SK-N-SH (cell line): ENCODE measurements around the gene ACBD6. TPM values are rescaled to one million over a fixed set of nuclear protein-coding genes. Genes with fewer than 3 reads are reported as not detected.

Experiments
- CTCF ChIA-PET: fragments of 300-600, 350-600 bp; formaldehyde crosslinking; extraction: SDS; loops from one replicate; lab custom pipeline; 2021; lab: Yijun Ruan, JAX
- POLR2A ChIA-PET: fragments of 350-600 bp; sonication (Branson Sonifier 250); formaldehyde crosslinking; extraction: SDS; loops from one replicate; lab custom pipeline; 2020; ENCODE audit warnings: antibody characterized with exemption, inconsistent platforms; lab: Yijun Ruan, JAX
- DNase-seq: peaks from one replicate; pipeline ENCODE4 v3.0.0; 2012
- H2AFZ ChIP-seq: fragments of 200-600 bp; sonication (generic); 2 replicates; pipeline ENCODE4 v1.8.1; 2016; ENCODE audit warnings: antibody characterized with exemption, mild to moderate bottlenecking, low read depth
- H3F3A ChIP-seq: fragments of 200-600 bp; sonication (generic); replicated peaks from 2 replicates; pipeline ENCODE3; 2016; ENCODE audit warnings: antibody characterized with exemption, mild to moderate bottlenecking; ENCODE audit not compliant: insufficient read depth
- H3K27ac ChIP-seq, 2 experiments: fragments of 200-500 bp in 1 of 2; fragments of 200-600 bp in 1 of 2; sonication (Bioruptor generic) in 1 of 2; sonication (generic), shearing (Covaris generic) in 1 of 2; 2 replicates each; pipeline versions ENCODE4 v1.5.1 to v1.6.1; 2014 to 2016; ENCODE audit warnings: low read depth in 2 of 2, inconsistent platforms in 1 of 2, low read length in 1 of 2, mild to moderate bottlenecking in 1 of 2, mixed read lengths in 1 of 2
- H3K27me3 ChIP-seq: fragments of 200-600 bp; sonication (generic), shearing (Covaris generic); 2 replicates; pipeline ENCODE4 v1.6.1; 2016; ENCODE audit warnings: mixed run types; ENCODE audit not compliant: insufficient read depth
- H3K36me3 ChIP-seq, 2 experiments: fragments of 200-500 bp in 1 of 2; fragments of 200-600 bp in 1 of 2; sonication (Bioruptor generic) in 1 of 2; sonication (generic) in 1 of 2; replicated peaks in 1 of 2; 2 replicates each; pipeline versions ENCODE3 to v1.5.1; 2014 to 2016; ENCODE audit warnings: low read length in 1 of 2, mild to moderate bottlenecking in 1 of 2; ENCODE audit not compliant: insufficient read depth in 2 of 2, control insufficient read depth in 1 of 2
- H3K4me1 ChIP-seq, 2 experiments: fragments of 200-500 bp in 1 of 2; fragments of 200-600 bp in 1 of 2; sonication (Bioruptor generic) in 1 of 2; sonication (generic), shearing (Covaris generic) in 1 of 2; 2 replicates each; pipeline versions ENCODE4 v1.5.1 to v1.6.1; 2014 to 2016; ENCODE audit warnings: low read depth in 1 of 2, low read length in 1 of 2, mixed run types in 1 of 2; ENCODE audit not compliant: insufficient read depth in 2 of 2, control insufficient read depth in 1 of 2
- H3K4me2 ChIP-seq: fragments of 200-600 bp; sonication (generic), shearing (Covaris generic); 2 replicates; pipeline ENCODE4 v1.6.1; 2017; ENCODE audit warnings: mixed run types
- H3K4me3 ChIP-seq, 2 experiments: fragments of 200-500 bp in 1 of 2; fragments of 200-600 bp in 1 of 2; sonication (Bioruptor generic) in 1 of 2; sonication (generic), shearing (Covaris generic) in 1 of 2; 2 replicates each; pipeline versions ENCODE4 v1.5.1 to v1.8.1; 2014 to 2016; ENCODE audit warnings: low read depth in 2 of 2, inconsistent platforms in 1 of 2, low read length in 1 of 2, mild to moderate bottlenecking in 1 of 2, mixed read lengths in 1 of 2, moderate library complexity in 1 of 2
- H3K79me2 ChIP-seq: fragments of 200-600 bp; sonication (generic); 2 replicates; pipeline ENCODE4 v1.8.1; 2017; ENCODE audit warnings: mild to moderate bottlenecking; ENCODE audit not compliant: insufficient read depth
- H3K9ac ChIP-seq: fragments of 200-600 bp; sonication (generic); 2 replicates; pipeline ENCODE4 v1.6.1; 2017; ENCODE audit warnings: mixed run types
- H3K9me2 ChIP-seq: fragments of 200-600 bp; sonication (generic); 2 replicates; pipeline ENCODE4 v1.6.1; 2017; ENCODE audit warnings: mixed run types
- H3K9me3 ChIP-seq: fragments of 200-600 bp; sonication (generic); 2 replicates; pipeline ENCODE4 v1.6.1; 2017; ENCODE audit warnings: mixed run types, mild to moderate bottlenecking, moderate library complexity
- H4K20me1 ChIP-seq: fragments of 200-600 bp; sonication (generic); 2 replicates; pipeline ENCODE4 v1.6.1; 2017; ENCODE audit warnings: mild to moderate bottlenecking, mixed run types; ENCODE audit not compliant: insufficient read depth
- CHD2 ChIP-seq: fragments of 150-350 bp; IDR thresholded peaks from 2 replicates; pipeline ENCODE4 v1.6.1; 2018; ENCODE audit warnings: low read length; ENCODE audit not compliant: partially characterized antibody
- EZH2phosphoT487 ChIP-seq: fragments of 200-600 bp; sonication (generic); IDR thresholded peaks from 2 replicates; pipeline ENCODE4 v1.6.1; 2017; ENCODE audit warnings: low read depth, mixed run types, mild to moderate bottlenecking, antibody characterized with exemption, moderate library complexity, borderline replicate concordance
- FOXM1 ChIP-seq: IDR thresholded peaks from 2 replicates; pipeline ENCODE4 v1.4.0; 2012; ENCODE audit warnings: low read depth, mild to moderate bottlenecking
- GABPA ChIP-seq: IDR thresholded peaks from 2 replicates; pipeline ENCODE4 v1.4.0; 2012; ENCODE audit warnings: low read depth, mild to moderate bottlenecking
- GATA2 ChIP-seq: sonication (generic); formaldehyde crosslinking; IDR thresholded peaks from 2 replicates; pipeline ENCODE4 v1.5.0; 2020; ENCODE audit warnings: mild to moderate bottlenecking, missing genetic modification reagents
- JUND ChIP-seq: IDR thresholded peaks from 2 replicates; pipeline ENCODE4 v1.4.0; 2012
- MXI1 ChIP-seq: IDR thresholded peaks from 2 replicates; pipeline ENCODE4 v1.6.1; 2012; ENCODE audit warnings: mild to moderate bottlenecking, low read depth, low read length, improper control_type of control experiment
- NRF1 ChIP-seq: IDR thresholded peaks from 2 replicates; pipeline ENCODE4 v1.6.1; 2012; ENCODE audit warnings: low read depth, mild to moderate bottlenecking, low read length
- RAD21 ChIP-seq: IDR thresholded peaks from 2 replicates; pipeline ENCODE4 v1.6.1; 2012; ENCODE audit warnings: mild to moderate bottlenecking, low read length
- RXRA ChIP-seq: IDR thresholded peaks from 2 replicates; pipeline ENCODE4 v1.4.0; 2012; ENCODE audit warnings: low read depth, mild to moderate bottlenecking, borderline replicate concordance
- SIN3A ChIP-seq: IDR thresholded peaks from 2 replicates; pipeline ENCODE4 v1.6.1; 2012; ENCODE audit warnings: low read depth, mild to moderate bottlenecking, low read length, moderate library complexity, borderline replicate concordance
- SMC3 ChIP-seq: IDR thresholded peaks from 2 replicates; pipeline ENCODE4 v1.6.1; 2012; ENCODE audit warnings: low read depth, low read length, improper control_type of control experiment
- TAF1 ChIP-seq: IDR thresholded peaks from 2 replicates; pipeline ENCODE4 v1.6.1; 2012; ENCODE audit warnings: low read depth, mild to moderate bottlenecking, low read length, moderate library complexity, borderline replicate concordance
- TEAD4 ChIP-seq: IDR thresholded peaks from 2 replicates; pipeline ENCODE4 v1.4.0; 2012; ENCODE audit warnings: mild to moderate bottlenecking, borderline replicate concordance; ENCODE audit not compliant: insufficient read depth
- YY1 ChIP-seq: IDR thresholded peaks from 2 replicates; pipeline ENCODE4 v1.4.0; 2012; ENCODE audit warnings: low read depth, mild to moderate bottlenecking
- WGBS: methylation state at CpG from one replicate; pipeline ENCODE4 v1.1.6; 2017; ENCODE audit warnings: low lambda C conversion rate; 5-methylcytosine and 5-hydroxymethylcytosine counted together
- polyA plus RNA-seq, 3 experiments: library from polyadenylated mRNA; depleted of rRNA; stranded (reverse); fragments of >200 nt; gene quantifications; 2 replicates each; pipeline ENCODE4 v1.2.3, GENCODE V29; 2012
- TF ChIP-seq, protein P1 (sequence below): IDR thresholded peaks from 2 replicates; pipeline ENCODE4 v1.4.0; 2012; ENCODE audit warnings: low read depth, borderline replicate concordance
- TF ChIP-seq, protein P2 (sequence below): fragments of 150-350 bp; IDR thresholded peaks from 2 replicates; pipeline ENCODE4 v1.6.1; 2017; ENCODE audit warnings: antibody characterized with exemption, low read length, low read depth, borderline replicate concordance
- TF ChIP-seq, protein P3 (sequence below): IDR thresholded peaks from 2 replicates; pipeline ENCODE4 v1.6.1; 2012; ENCODE audit warnings: mild to moderate bottlenecking, low read depth, low read length, moderate library complexity
- TF ChIP-seq, protein P4 (sequence below): IDR thresholded peaks from 2 replicates; pipeline ENCODE4 v1.4.0; 2012; ENCODE audit warnings: low read depth, borderline replicate concordance

ACBD6 gene
- polyA plus RNA-seq, 1 of the 3 experiments (the other 2 are of a cell fraction) = 60.9 TPM

DNA sequence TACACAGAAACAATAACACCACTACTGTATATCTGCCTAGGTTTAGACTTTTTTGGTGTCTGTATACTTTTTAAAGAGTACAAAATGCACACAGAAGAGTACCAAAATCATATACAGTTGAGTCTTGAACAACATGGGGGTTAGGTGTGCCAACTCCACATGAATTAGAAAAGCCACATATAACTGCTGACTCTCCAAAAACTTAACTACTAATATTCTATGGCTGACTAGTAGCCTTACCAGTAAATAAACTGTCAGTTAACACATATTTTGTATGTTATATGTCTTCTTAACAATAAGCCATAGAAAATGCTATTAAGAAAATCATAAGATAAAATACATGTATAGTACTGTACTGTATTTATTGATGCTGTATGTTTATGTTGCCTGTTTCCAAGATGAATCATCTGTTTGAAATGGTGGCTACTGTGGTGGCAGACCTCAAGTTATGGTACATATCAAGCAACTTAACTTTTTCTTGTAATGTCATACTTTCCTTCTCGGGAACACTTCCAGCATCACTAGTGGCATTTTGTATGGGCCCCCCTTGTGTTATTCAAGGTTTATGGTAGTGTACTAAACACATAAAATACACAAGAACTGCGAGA, 201.1 kb downstream of the ACBD6 start:
- Histone ChIP-seq H3K9me3 (no peaks in the 10 kb centered on the region), H3K9ac (no peak overlapping the region), H3K4me2 (no peak overlapping the region), H2AFZ (no peak overlapping the region), H3K27me3 (no peaks in the 10 kb centered on the region), H3K4me3 (no peak overlapping the region), H3K4me1 (no peaks in the 10 kb centered on the region), H3F3A (peaks cover 4% of the 10 kb centered on the region), H3K9me2 (no peaks in the 10 kb centered on the region), H4K20me1 (0 out of 2 replicates have a peak, but pooled peaks cover 4% of the 10 kb centered on the region), H3K79me2 (no peaks in the 10 kb centered on the region), H3K27ac (no peak overlapping the region), H3K36me3 (peaks cover 0 to 1% of the 10 kb centered on the region in 2 experiments)
- ChIA-PET POLR2A (no interaction called here), CTCF (interaction anchor here (0.8 kb wide), 1 partner anchor 48 kb away, joined by 4 read pairs; no protein-coding TSS in a partner anchor)
- 92% methylated on average over 2 of the region's 2 CpGs for WGBS
- TF ChIP-seq NRF1 (no peak), EZH2phosphoT487 (no peak), TAF1 (no peak), TEAD4 (no peak), SMC3 (no peak), RAD21 (no peak)
- TF ChIP-seq, protein P1, sequence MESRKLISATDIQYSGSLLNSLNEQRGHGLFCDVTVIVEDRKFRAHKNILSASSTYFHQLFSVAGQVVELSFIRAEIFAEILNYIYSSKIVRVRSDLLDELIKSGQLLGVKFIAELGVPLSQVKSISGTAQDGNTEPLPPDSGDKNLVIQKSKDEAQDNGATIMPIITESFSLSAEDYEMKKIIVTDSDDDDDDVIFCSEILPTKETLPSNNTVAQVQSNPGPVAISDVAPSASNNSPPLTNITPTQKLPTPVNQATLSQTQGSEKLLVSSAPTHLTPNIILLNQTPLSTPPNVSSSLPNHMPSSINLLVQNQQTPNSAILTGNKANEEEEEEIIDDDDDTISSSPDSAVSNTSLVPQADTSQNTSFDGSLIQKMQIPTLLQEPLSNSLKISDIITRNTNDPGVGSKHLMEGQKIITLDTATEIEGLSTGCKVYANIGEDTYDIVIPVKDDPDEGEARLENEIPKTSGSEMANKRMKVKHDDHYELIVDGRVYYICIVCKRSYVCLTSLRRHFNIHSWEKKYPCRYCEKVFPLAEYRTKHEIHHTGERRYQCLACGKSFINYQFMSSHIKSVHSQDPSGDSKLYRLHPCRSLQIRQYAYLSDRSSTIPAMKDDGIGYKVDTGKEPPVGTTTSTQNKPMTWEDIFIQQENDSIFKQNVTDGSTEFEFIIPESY = no peak
- TF ChIP-seq, protein P2, sequence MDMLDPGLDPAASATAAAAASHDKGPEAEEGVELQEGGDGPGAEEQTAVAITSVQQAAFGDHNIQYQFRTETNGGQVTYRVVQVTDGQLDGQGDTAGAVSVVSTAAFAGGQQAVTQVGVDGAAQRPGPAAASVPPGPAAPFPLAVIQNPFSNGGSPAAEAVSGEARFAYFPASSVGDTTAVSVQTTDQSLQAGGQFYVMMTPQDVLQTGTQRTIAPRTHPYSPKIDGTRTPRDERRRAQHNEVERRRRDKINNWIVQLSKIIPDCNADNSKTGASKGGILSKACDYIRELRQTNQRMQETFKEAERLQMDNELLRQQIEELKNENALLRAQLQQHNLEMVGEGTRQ = no peak
- no peak for DNase-seq

DNA sequence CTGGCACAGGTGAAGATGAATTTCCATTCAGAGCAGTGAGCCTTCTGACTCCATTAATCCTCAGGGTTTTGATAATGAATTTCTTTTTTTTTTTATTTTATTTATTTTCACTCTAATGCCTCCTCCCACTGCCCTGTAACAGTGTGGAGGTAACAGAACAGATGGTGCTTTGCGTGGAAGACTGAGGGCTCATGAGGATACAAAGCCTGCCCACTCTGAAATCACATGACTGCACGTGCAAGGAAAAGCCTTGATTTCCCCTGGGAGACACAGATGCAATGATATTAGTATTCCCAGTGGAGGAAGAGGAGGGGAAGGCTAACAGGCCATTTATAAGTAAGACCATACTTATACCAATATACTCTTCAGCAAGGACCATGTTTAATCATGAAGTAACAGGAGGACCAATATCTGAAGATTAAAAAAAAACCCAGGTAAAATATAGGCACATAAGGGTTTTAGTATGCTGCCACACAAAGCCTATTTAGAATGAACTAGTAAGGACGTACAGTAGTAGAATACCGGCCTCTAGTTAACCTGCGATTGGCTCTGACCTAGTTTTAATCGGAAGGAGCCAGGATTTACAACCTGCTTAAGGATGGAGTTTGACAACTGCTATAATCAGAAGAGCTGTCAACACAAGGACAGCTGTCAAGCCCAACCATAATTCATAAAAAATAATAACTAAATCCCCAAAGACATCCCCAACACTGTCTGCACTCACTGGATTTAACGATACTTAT, 202.7 kb downstream of the ACBD6 start:
- H3K27me3 ChIP-seq = no peaks in the 10 kb centered on the region
- no peaks in the 10 kb centered on the region for H3K79me2 ChIP-seq
- no peaks in the 10 kb centered on the region for H3K9me3 ChIP-seq
- no peak overlapping the region for H3K9ac ChIP-seq
- 95% methylated on average over 7 of the region's 7 CpGs for WGBS
- no peak overlapping the region for H3K27ac ChIP-seq
- peaks cover 4% of the 10 kb centered on the region for H3F3A ChIP-seq
- H3K4me2 ChIP-seq = no peak overlapping the region
- no peak overlapping the region for H3K4me3 ChIP-seq
- H3K9me2 ChIP-seq = no peaks in the 10 kb centered on the region
- ChIA-PET POLR2A (no interaction called here), CTCF (no interaction called here)
- H2AFZ ChIP-seq = no peak overlapping the region
- no peaks in the 10 kb centered on the region for H3K36me3 ChIP-seq
- no peaks in the 10 kb centered on the region for H3K4me1 ChIP-seq
- H4K20me1 ChIP-seq = 0 out of 2 replicates have a peak, but pooled peaks cover 4% of the 10 kb centered on the region
- no peak for DNase-seq
- TF ChIP-seq RXRA (no peak), TEAD4 (no peak), YY1 (no peak), SMC3 (no peak), SIN3A (no peak), TAF1 (no peak), GABPA (no peak), GATA2 (CRISPR knock-in tag) (no peak), FOXM1 (no peak), JUND (no peak), CHD2 (no peak), MXI1 (no peak)
- TF ChIP-seq, protein P3, sequence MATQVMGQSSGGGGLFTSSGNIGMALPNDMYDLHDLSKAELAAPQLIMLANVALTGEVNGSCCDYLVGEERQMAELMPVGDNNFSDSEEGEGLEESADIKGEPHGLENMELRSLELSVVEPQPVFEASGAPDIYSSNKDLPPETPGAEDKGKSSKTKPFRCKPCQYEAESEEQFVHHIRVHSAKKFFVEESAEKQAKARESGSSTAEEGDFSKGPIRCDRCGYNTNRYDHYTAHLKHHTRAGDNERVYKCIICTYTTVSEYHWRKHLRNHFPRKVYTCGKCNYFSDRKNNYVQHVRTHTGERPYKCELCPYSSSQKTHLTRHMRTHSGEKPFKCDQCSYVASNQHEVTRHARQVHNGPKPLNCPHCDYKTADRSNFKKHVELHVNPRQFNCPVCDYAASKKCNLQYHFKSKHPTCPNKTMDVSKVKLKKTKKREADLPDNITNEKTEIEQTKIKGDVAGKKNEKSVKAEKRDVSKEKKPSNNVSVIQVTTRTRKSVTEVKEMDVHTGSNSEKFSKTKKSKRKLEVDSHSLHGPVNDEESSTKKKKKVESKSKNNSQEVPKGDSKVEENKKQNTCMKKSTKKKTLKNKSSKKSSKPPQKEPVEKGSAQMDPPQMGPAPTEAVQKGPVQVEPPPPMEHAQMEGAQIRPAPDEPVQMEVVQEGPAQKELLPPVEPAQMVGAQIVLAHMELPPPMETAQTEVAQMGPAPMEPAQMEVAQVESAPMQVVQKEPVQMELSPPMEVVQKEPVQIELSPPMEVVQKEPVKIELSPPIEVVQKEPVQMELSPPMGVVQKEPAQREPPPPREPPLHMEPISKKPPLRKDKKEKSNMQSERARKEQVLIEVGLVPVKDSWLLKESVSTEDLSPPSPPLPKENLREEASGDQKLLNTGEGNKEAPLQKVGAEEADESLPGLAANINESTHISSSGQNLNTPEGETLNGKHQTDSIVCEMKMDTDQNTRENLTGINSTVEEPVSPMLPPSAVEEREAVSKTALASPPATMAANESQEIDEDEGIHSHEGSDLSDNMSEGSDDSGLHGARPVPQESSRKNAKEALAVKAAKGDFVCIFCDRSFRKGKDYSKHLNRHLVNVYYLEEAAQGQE = no peak
- TF ChIP-seq, protein P4, sequence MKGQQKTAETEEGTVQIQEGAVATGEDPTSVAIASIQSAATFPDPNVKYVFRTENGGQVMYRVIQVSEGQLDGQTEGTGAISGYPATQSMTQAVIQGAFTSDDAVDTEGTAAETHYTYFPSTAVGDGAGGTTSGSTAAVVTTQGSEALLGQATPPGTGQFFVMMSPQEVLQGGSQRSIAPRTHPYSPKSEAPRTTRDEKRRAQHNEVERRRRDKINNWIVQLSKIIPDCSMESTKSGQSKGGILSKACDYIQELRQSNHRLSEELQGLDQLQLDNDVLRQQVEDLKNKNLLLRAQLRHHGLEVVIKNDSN = no peak
